Left ventricle myocardium superior (tissue), 1 donor: ENCODE results near the gene CFAP65. TPM values are rescaled to one million over a fixed set of nuclear protein-coding genes. Genes with fewer than 3 reads are reported as not detected.
A peak's percentile ranks its signal among the peaks of the same experiment; 100 is the strongest.

Experiments used
- ATAC-seq: fragments of 200-7000 bp; cut with Tn5 transposase; one replicate; pipeline ENCODE4 v1.9.1; 2020; ENCODE audit warnings: mild to moderate bottlenecking, moderate library complexity
- DNase-seq: peaks from one replicate; pipeline ENCODE4 v3.0.0-alpha.2; 2020
- intact Hi-C: fragments of 100-400 bp; cut with micrococcal nuclease; formaldehyde crosslinking; loops from one replicate; pipeline ENCODE4 v1.11.0; 2022
- total RNA-seq: library from RNA; stranded (reverse); fragmentation: NEBNext Ultra II Directional; extraction: Animal tissue kit (Norgen Biotek cat#: 25700); gene quantifications from one replicate; pipeline ENCODE4 v1.2.1, GENCODE V29; 2021
- donor health status: DM: no; HTN: yes; CAD: no; lungs with severe emphysema.

CFAP65 gene
- total RNA-seq, 1 donor from 2014 or later = not detected

DNA sequence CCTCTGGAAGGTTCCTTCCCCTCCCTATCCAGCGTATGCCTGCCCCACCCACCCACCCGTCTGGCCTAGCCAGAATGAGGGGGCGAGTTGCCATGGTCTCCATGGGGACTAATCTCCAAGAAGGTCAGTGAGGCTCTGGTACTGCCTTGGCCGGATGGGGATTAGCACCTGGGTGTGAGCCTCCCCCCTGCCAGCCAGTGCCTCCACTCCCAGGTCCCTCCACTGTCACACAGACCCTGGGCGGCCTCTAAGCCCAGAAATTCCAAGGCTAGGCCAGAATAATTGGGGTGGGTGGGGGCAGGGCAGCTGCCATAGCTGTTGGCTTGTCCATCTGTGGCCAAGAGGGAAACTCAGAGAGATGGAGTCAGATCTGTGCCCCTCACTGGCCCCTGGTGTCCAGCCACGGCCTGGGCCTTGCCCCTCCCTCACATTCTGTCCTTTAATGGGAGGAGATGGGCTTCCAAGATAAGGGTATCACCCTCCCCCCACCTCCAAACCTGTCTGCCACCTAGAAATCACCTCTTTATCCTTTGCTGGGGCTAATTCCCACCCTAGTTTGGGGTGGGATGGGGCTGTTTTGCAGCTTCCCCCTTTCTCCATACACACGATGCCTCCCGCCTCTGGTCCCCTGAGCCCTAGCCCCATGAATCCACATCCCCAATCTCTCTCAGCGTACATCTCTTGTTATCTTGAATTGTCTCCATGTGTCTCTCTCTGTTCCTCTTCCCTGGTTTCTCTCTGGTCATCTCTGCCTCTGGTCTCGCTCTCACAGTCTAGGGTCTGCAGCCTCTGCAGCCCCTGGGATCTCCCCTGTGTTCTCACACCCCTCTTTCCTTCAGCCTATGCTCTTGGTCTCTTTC lies 42.1 kb downstream of the CFAP65 start:
- no peak for ATAC-seq
- intact Hi-C loops = no loop called here

DNA sequence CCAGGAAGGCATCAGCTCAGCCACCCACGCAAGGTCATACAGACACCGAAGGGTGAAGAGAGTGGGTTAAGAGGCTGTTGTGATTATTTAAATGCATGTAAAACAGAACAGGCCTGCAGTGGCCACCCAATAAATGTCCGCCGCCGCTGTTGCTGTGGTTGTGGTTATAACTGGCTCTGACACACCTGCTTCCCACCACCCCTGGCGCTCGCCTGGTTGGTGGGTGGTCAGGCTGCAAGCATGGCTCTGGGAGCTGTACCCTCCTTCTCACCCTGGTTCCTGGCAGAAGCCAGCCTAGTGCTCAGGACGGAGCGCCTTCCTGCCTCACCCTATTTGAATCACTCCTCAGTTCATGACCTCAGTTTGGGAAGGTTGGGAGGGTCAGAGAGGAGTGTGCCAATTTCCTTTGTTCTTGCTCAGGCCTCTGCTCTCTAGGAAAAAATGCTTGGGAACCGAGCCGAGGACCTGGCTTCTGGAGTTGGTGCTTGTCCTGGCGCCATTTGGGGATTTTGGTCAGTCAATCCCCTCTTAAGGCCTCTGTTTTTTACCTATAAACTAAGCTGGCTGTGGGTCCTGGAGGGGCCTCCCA lies 42.8 kb downstream of the CFAP65 start:
- intact Hi-C loops = no loop called here

More for the DNA sequence above, 42.1 kb downstream of the CFAP65 start:
- DNase-seq = no peak

DNA sequence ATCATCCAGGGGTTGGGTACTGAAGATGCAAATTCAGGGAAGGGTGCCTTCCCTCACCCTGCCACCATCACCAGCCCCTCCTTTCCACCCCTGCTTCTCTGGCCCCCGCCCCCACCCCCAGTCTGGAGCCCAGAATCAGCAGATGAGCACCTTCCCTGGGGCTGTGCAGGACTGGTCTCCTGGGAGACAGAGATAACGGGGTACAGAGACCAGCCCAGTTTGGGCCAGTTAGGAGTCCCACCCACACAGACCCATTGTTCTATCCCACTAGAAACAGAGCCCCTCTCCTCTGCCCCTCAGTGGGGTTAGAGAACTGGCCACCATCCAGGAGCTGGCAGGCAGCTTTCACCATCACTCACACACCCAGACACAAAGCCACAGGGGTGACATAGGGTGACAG lies 43.6 kb downstream of the CFAP65 start:
- no peak for DNase-seq
- ATAC-seq = no peak
- intact Hi-C loops = no loop called here

More for the DNA sequence above, 42.8 kb downstream of the CFAP65 start:
- no peak for ATAC-seq
- no peak for DNase-seq

DNA sequence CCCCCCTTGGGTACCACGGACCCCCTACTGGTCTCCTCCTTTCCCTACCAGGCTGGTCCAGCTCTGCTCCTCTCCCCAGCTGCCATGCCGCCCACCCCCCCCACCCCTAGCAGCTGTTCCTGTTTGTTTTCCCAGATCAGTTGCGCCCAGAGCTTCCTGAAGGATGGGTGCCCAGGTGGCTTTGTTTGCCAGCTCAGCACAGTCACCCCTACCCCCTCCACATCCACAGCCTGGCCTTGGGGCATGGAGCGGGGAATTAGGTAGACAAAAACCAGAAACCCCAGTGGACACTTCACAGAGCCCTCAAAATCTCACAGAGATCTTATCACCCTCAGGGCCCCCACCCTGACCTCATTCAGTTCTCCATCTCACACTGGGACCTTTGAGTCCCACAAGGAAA lies 44.4 kb downstream of the CFAP65 start:
- intact Hi-C loops = no loop called here

DNA sequence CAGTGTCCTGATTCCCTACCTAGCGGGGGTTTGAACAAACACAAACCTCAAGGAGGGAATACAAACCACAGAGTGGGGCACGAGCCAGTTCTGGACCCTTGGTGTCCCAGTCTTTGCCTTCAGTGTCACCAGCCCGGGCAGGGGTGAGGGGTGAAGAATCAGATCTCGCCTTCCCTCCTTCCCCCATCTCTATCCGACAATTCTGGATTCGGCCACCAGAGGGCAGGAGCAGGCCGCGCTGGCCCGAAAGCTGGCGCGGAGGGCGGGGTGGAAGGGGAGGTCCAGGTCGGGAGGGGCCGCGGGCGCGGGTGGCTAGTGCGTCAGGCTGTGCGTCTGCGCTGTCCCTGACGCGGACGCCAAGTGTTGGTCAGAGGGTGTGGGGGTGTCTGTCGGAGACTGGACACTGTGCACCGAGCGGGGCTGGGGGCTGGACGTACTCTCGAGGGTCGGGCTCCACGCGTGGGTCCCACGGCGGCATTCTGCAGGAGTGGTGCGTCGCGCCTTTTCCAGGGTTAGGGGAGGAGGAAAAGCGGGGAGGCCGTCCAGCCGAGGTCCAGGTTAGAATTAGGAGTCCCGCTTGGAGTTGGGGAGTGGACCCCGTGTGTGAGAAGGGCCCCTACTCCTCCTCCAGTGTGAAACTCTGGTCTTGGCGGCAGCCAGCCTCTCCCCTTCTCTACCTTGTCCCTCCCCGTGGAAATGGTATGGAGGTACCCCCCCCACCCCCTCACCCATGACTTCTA lies 45.2 kb downstream of the CFAP65 start:
- ATAC-seq (peak; percentile 89), DNase-seq (peak; percentile 88)
- intact Hi-C loops = no loop called here

More for the DNA sequence above, 44.4 kb downstream of the CFAP65 start:
- ATAC-seq = no peak
- DNase-seq = no peak

DNA sequence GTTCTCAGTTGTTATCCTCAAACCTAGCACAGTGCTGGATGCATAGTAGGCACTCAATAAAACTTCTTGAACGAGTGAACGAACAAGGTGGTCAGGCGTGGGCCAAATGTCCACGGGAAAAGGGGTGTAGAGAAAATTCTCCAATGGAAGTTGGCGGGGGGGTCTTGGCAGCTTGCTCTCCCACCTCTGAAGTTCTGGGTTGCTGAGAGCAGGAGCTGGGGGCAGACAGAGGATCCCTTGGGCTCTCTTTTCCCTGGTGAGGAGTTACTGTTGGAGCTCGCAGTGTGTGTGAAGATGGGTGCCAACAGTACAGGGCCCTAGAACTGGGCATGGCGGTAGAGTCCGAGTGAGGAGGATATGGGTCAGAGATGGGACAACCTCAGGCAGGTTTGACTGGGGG lies 45.8 kb downstream of the CFAP65 start:
- no peak for DNase-seq
- intact Hi-C loops = no loop called here
- no peak for ATAC-seq

DNA sequence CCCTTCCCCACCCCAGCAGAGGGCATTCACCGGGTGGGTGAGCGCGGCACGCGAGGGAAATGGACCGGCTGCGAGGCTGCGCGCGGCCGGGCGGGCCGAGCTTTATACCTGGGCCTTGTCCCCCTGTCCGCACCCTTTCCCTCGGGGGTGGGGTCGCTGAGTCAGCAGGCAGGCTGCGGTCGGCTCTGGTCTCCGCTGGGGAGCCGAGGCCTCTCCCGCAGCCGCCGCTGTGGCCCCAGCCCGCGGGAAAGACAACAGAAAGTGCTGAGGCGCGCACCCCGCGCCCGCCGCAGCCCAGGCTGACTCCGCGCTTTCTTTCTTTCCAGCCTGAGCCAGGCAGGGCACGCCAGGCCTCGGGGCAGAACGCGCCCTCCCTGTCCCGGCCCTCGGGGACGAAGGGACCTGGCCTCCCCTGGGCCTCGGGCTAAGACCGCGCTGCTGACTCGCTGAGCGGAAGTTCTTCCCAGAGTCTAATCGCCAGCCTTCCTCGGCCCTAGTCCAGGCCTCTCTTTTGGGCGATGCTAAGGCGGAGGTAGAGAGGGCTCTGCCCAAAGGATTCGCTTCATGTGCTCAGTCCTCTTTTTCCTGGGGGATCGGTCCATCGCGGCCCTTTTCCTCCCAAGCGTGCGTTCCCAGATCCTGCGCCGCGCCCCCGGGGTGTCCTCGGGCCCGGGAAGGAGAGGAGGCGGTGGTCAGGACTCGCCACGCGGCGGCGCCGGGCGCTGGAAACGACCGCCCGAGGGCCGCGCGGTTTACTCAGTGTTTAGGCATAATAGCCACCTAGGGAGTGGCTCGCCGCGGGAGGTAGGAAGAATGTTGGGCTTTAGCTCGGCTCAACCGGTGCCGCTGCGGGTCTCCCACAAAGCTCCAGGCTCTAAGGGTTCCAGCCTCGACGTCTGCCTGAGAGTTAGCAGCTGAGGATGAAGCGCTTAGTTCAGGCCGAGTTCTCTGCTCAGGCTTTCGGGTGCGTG lies 47.7 kb downstream of the CFAP65 start, which contains the start of gene CRYBA2:
TSS of gene CRYBA2 (minus strand) at position 78 of the 971 bp plus-strand sequence. CDS start 246 bp downstream, outside the sequence.
- DNase-seq = no peak
- ATAC-seq = peak; percentile 21
- intact Hi-C loops = no loop called here

DNA sequence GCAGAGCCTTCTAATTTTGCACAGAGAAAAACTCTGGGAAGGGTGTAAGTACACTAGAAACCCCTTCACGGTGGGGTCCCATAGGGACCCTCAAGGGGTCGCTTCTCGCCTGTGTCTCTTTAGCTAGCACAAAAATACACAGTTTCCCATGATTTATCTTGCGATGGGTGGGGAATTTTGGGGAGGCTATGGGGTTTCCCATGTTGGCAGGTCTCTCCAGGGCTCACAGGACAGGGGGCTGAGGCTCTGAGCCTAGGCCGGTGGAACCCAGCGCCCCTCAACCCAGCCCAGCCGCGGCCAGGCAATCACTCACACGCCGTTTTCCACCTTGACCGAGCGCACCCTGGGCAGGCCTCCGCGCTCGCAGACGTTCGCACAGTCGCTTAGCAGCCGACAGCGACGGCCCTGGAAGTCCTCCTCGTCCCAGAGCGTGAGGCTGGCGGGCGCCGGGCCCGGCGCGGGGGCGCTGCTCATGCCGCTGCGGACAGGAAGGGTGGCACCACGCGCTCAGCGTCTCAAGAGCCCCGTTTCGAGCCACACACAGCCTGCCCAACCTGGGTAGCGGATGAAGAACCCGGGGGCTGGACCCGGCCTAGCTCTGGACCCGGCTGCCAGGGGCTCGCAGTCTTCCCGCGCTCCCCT lies 48.5 kb downstream of the CFAP65 start:
- ATAC-seq (peak; percentile 12), DNase-seq (no peak)
- intact Hi-C loops = no loop called here

DNA sequence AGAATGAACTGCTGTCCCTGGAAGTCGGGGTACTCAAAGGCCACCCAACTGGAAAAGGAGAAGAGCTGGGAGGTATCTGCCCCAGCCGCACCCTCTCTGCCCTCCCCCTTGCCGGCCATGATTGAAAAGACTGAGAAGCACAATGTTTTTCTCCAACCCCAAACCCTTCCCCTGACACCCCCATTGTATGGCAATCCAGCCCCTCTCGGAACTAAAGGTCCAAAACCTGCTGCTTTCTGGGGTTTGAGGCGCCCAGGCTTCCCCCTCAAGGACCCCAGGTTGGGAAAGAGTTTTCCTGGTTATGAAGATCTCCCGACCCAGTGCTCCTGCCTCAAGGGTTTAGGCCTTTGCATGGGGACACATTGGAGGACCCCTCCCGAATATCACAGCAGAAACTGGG lies 49.1 kb downstream of the CFAP65 start:
- DNase-seq = no peak
- intact Hi-C loops = no loop called here
- no peak for ATAC-seq

DNA sequence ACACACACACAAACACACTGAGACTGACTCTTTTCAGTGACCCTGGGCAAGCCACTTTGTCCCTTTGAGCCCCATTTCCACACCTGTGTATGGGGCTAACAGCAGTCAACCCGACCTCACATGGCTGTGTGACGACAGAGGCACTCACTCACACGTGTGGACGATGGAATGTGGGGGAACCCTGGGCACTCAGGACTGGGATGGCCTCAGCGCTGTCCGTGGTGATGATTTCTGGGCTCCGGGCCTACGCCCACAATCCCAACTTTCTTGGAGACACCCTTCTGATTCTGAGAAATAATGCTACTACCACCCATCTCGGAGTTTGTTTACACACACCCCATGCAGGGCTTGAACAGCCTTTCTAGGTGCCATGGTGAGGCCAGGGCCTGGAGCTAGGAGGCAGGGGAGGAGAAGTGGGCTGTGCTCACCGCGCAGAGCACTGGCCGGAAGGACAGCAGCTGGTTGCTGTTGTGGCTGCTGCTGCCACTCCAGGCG lies 49.6 kb downstream of the CFAP65 start:
- intact Hi-C loops = no loop called here
- DNase-seq = no peak

DNA sequence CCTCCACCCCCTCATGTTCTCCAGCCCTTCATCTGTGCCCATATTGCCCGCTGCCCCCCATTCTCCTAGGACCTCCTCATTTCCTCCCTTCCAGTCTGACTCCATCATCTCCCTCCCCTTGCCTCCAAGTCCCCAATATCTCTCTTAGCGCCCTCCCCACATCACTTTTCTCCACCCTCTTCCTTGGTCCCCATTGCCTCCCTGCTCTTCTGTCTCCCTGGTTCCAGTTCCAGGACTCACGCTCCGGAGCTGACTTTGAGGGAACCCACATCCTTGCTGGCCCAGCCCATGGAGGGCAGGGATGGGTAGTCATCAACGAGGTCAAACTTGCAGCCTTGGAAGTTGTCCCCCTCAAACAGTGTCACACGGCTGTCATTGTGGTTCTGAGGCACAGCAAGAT lies 50.7 kb downstream of the CFAP65 start:
- ATAC-seq (no peak), DNase-seq (no peak)
- intact Hi-C loops = no loop called here

More for the DNA sequence above, 49.6 kb downstream of the CFAP65 start:
- no peak for ATAC-seq

DNA sequence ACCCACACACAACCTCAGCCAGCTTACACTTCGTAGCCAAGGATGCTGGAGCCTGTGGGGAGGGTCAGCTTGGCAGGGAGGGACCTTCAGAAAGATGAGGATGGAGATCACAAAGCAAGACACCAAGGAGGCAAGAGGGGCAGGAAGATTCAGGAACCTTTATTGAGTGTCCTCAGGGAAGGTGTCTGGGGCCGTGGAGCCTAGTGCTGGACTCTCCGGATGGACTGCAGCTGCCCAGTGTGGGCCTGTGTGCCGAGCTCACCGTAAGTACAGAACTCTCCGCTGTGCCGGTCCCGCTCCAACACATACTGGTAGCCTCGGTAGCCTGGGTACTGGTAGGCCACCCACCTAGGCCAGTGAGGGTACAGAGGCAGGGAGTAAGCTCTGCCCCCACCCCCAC lies 51.3 kb downstream of the CFAP65 start:
- ATAC-seq (no peak), DNase-seq (no peak)
- intact Hi-C loops = no loop called here

DNA sequence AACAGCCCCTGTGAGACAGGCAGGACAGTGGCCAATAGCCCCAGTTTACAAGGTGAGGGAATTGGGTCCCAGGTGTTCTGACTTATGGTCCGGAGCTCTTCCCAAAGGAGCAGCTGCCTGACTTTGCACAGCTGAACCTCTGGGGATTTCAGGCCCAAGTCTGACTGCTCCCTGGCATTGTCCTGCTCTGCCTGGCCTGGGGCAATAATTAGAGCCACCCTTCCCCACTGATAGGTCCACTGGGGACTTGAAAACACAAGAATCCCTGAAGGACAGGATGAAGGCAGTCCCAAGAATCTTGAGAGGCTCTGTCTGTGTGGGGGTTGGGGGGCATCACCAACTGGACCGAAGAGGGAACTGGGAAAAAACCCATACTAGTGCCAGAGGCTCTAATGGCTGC lies 52.7 kb downstream of the CFAP65 start:
- no peak for DNase-seq

DNA sequence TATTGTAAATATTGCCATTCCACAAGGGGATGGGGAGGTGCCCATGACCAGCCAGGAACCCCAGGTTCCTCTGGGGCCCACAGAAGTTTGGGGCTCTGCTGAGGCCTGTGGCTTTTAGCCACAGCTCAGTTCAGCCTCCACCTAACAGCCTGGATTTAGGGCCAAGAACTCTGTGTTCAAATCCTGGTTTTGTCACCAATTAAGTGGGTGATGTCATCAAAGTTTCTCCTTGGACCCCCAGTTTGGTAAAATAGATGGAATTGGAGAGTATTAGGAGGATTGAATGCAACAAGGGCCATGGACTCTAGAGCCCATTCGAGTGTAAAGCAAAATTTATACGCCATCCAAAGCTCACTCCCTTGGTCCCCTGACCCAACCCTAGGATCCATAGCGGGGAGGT lies 53.2 kb downstream of the CFAP65 start:
- ATAC-seq (no peak), DNase-seq (no peak)
- intact Hi-C loops = no loop called here

More for the DNA sequence above, 52.7 kb downstream of the CFAP65 start:
- ATAC-seq = no peak
- intact Hi-C loops = no loop called here

DNA sequence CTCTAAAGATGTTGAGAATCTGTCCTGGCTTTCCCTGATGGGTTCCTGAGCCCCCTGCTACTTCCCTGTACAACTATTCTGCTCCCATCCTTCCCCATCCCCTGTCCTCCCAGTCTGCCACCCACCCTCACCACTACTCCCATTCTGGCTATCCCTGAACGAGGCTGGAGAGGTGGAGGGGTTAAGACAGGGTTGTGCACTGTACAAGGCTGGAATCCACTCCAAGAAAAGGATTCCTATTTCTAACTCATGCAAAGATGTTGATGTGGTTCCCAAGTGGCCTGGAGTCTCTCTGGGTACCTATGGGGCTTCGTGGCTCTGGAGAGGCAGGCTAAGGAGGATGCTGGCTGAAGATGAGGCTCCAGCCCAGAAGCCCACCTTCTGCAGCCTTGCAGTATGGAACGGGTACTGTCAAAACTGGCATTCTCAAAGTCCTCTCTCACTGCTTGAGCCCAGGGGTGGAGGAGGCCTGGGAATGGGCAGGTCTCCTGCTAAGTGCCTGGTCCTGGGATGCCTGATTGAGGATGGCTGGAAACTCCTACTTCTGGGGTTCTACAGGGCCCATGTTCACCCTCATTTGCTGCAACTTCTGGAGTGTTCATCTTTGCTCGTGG lies 55.1 kb downstream of the CFAP65 start:
- DNase-seq (no peak), ATAC-seq (no peak)
- intact Hi-C loops = no loop called here

DNA sequence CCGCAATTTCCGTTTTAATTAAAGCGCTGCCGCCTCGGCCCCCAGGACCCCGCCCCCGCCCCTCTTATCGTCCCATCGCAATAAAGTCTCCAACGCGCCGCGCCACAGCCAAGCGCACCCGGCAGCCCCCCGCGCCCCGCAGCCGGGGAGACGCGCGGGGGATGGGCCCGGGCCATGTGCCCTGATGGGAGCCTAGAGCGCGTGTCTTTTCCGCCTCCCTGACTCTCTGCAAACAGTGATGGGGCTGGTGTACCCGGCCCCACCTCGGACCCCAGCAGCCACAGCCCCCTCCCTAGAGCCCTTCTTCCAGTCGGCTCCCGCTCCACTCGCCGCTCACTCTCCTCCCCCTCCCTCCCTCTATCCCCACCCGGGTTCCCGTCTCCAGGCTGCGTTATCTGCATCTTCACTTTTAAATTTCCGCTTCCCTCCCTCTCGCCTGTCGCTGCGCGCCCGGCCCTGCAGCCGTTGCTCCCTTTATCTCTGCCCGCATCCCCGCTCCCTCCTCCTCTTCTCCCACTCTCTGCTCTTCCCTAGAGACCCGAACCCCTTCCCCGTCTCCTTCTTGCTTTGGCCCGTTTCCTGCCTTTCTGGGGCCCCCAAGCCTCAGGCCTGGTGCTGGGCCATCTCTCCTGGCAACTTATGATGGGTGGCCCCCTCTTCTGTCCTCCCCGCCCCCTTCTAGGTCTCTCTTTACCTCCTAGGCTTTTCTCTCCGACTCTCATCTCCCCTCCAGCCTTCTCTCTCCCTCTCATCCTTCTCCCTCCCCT lies 55.8 kb downstream of the CFAP65 start:
- DNase-seq = no peak
- ATAC-seq = no peak
- intact Hi-C loops = no loop called here

DNA sequence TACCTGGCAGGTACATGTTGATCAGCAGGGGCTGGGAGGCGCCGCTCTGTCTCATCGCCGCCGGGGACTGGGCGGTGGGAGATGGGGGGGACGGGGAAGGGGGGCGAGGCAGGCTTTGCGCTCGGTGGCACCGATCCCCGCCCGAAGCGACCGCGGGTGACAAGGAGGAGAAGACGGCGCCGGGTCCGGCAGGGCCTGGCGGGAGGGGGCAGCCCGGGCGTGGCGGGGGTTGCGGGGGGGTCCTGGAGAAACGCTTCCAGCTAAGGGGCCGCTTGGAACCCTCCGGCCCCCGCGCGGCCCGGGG lies 56.3 kb downstream of the CFAP65 start, which contains the start of gene FEV:
TSS of gene FEV (minus strand) at position 164 of the 304 bp plus-strand sequence. CDS start at position 55, 109 bp downstream.
- no peak for DNase-seq
- no peak for ATAC-seq
- intact Hi-C loops = no loop called here
